HEK293T (cell line): Measurements from ENCODE around the gene POLR3A.

Experiments used
- CTCF ChIA-PET: fragments of 350-600 bp; formaldehyde crosslinking; extraction: SDS; loops from one replicate; lab custom pipeline; 2021; ENCODE audit warnings: antibody characterized with exemption, inconsistent platforms; lab: Yijun Ruan, JAX
- POLR2A ChIA-PET: fragments of 350-600 bp; formaldehyde crosslinking; extraction: SDS; loops from one replicate; lab custom pipeline; 2020; ENCODE audit warnings: antibody characterized with exemption, inconsistent platforms; lab: Yijun Ruan, JAX
- DNase-seq: peaks from one replicate; pipeline ENCODE4 v3.0.0; 2012; ENCODE audit warnings: mixed read lengths; ENCODE audit errors: extremely low spot score
- ARNT ChIP-seq: fragments of 450-650 bp; IDR thresholded peaks from 2 replicates; pipeline ENCODE4 v1.6.1; 2017; ENCODE audit warnings: mild to moderate bottlenecking
- BHLHE40 ChIP-seq: fragments of 450-650 bp; IDR thresholded peaks from 2 replicates; pipeline ENCODE4 v1.6.1; 2016; ENCODE audit warnings: mild to moderate bottlenecking, moderate library complexity, borderline replicate concordance
- CTBP1 ChIP-seq: fragments of 450-650 bp; IDR thresholded peaks from 2 replicates; pipeline ENCODE4 v1.6.1; 2016; ENCODE audit warnings: borderline replicate concordance
- ELF4 ChIP-seq: fragments of 450-650 bp; IDR thresholded peaks from 2 replicates; pipeline ENCODE4 v1.6.1; 2017; ENCODE audit warnings: antibody characterized with exemption
- FOXA1 ChIP-seq: fragments of 450-650 bp; IDR thresholded peaks from 2 replicates; pipeline ENCODE4 v1.6.1; 2016; ENCODE audit warnings: mild to moderate bottlenecking
- FOXK2 ChIP-seq: fragments of 450-650 bp; IDR thresholded peaks from 2 replicates; pipeline ENCODE4 v1.6.1; 2016; ENCODE audit warnings: mild to moderate bottlenecking
- FOXM1 ChIP-seq: fragments of 450-650 bp; IDR thresholded peaks from 2 replicates; pipeline ENCODE4 v1.6.1; 2017; ENCODE audit warnings: mild to moderate bottlenecking, borderline replicate concordance
- HDGF ChIP-seq: fragments of 450-650 bp; IDR thresholded peaks from 2 replicates; pipeline ENCODE4 v1.6.1; 2017; ENCODE audit warnings: antibody characterized with exemption, borderline replicate concordance
- L3MBTL2 ChIP-seq: fragments of 450-650 bp; conservative IDR thresholded peaks from 2 replicates; pipeline ENCODE4 v1.6.1; 2016; ENCODE audit warnings: mild to moderate bottlenecking
- LEF1 ChIP-seq: fragments of 450-650 bp; IDR thresholded peaks from 2 replicates; pipeline ENCODE4 v1.6.1; 2017; ENCODE audit warnings: mild to moderate bottlenecking, borderline replicate concordance
- NFRKB ChIP-seq: fragments of 450-650 bp; IDR thresholded peaks from 2 replicates; pipeline ENCODE4 v1.6.1; 2016; ENCODE audit warnings: mild to moderate bottlenecking, moderate library complexity
- SP1 ChIP-seq: fragments of 450-650 bp; IDR thresholded peaks from 2 replicates; pipeline ENCODE4 v1.6.1; 2017
- SUZ12 ChIP-seq: fragments of 450-650 bp; IDR thresholded peaks from 2 replicates; pipeline ENCODE4 v1.6.1; 2016; ENCODE audit warnings: mild to moderate bottlenecking
- TARDBP ChIP-seq: fragments of 450-650 bp; IDR thresholded peaks from 2 replicates; pipeline ENCODE4 v1.6.1; 2016
- ZNF384 ChIP-seq: fragments of 450-650 bp; IDR thresholded peaks from 2 replicates; pipeline ENCODE4 v1.6.1; 2016
- TF ChIP-seq, protein P1 (sequence below): fragments of 450-650 bp; IDR thresholded peaks from 2 replicates; pipeline ENCODE4 v1.6.1; 2016

POLR3A gene

DNA sequence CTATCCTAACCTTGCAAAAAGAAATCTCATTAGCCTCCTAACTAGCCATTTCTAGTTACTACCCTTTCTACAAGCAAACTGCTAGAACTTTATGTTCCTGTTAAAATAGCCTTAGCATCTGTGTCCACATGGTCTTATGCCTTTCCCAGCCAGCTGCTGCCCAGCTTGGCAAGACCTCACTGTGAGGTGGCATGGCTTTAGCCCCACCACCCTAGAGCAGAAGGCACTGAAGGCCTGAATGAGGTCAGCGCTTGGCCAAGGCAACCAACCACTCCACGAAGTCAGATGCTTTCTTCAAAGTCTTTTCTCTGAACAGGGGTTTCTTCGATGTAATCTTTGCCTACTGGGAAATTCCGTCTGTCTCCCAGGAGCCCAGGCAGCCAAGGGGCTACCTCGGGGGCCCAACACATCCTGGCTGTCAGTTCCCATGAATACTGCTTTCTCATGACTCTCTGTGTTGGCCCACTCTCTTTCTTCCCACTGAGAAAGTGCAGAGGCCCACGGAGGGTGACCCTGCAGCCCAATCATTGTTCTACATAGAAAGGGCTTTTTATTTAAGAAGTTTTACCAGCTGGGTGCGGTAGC lies 41.6 kb downstream of the POLR3A start:
- ChIA-PET POLR2A (no interaction called here), CTCF (no interaction called here)
- no peak for DNase-seq
- TF ChIP-seq ELF4 (no peak), SUZ12 (no peak), ZNF384 (no peak), TARDBP (no peak), SP1 (no peak), HDGF (no peak)
- TF ChIP-seq, protein P1, sequence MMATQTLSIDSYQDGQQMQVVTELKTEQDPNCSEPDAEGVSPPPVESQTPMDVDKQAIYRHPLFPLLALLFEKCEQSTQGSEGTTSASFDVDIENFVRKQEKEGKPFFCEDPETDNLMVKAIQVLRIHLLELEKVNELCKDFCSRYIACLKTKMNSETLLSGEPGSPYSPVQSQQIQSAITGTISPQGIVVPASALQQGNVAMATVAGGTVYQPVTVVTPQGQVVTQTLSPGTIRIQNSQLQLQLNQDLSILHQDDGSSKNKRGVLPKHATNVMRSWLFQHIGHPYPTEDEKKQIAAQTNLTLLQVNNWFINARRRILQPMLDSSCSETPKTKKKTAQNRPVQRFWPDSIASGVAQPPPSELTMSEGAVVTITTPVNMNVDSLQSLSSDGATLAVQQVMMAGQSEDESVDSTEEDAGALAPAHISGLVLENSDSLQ, result no peak

DNA sequence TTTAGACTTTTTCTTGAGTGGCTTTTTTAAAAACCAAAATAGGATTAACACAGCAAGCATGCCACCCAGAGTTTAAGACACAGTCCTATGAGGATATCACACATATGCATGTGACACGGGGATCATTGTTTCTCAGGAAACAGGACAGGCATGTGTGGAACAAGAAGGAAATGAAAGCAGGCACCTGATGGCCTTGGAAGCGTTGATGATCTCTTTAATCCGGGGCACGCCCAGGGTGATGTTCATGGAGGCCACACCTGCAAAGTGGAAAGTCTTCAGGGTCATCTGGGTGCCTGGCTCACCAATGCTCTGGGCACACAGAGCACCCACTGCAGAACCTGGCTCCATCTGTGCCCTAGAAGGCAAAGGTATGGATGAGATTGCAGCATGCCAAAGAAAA lies 44.3 kb downstream of the POLR3A start:
- DNase-seq, result no peak
- POLR2A ChIA-PET, result no interaction called here

DNA sequence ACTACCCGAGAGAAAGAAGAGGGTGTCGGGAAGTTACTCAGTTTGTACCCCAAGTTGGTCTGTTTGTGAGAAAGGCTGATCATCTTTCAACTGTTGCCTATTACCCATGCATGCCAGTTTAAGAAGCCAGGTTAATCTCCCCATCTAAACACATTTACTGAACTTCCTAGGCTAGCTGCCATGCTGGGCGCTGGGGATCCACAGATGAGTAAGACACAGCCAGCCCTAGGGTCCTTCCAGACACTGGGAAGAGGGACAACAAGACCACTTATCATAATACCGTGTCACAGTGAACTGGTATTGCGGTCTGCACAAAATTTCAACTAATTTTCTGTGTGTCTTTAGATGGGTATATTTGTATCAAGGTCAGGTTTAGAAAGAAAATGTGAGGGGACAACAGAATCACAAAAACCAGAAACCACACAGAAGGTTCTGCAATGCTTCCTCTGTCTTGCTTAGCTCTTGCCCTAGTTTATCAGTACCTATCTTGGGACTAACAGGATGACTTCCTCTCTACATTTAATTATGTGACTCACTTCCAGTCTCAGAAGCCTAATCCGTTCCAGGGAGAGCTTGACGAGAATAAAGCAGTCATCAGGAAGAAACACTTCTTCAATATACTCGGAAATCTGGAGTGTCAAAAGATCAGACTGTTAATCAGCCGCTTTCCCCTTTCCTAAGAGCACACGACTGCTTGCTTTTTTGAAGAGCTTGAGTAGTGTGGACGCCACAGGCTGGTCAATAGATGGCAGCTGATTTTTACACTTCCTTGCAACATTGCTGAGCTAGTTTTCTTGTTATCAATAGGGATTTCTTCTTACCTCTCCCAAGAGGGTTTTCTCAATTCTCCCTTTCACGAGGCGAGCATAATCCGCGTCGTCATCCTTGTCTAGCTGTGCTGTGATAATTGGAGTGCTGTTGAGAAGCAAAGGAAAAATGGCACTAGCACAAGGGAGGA lies 45.7 kb downstream of the POLR3A start:
- TF ChIP-seq FOXK2 (no peak), ARNT (no peak), L3MBTL2 (no peak), LEF1 (no peak), NFRKB (no peak), SP1 (no peak), TARDBP (no peak), CTBP1 (no peak), FOXM1 (no peak), FOXA1 (no peak), ELF4 (no peak), ZNF384 (no peak), HDGF (no peak), SUZ12 (no peak), BHLHE40 (no peak)
- TF ChIP-seq, protein P1, result no peak
- ChIA-PET POLR2A (no interaction called here), CTCF (no interaction called here)
- DNase-seq, result no peak

More for the DNA sequence above, 44.3 kb downstream of the POLR3A start:
- CTCF ChIA-PET, result no interaction called here
- TF ChIP-seq L3MBTL2, result no peak
- TF ChIP-seq LEF1, result no peak
- TF ChIP-seq NFRKB, result no peak
- no peak for TF ChIP-seq FOXK2
- TF ChIP-seq FOXM1, result no peak
- TF ChIP-seq ARNT, result no peak
- no peak for TF ChIP-seq HDGF
- no peak for TF ChIP-seq ZNF384
- no peak for TF ChIP-seq SUZ12
- no peak for TF ChIP-seq TARDBP
- no peak for TF ChIP-seq SP1
- TF ChIP-seq, protein P1, result no peak
- no peak for TF ChIP-seq FOXA1
- TF ChIP-seq ELF4, result no peak
- TF ChIP-seq BHLHE40, result no peak

DNA sequence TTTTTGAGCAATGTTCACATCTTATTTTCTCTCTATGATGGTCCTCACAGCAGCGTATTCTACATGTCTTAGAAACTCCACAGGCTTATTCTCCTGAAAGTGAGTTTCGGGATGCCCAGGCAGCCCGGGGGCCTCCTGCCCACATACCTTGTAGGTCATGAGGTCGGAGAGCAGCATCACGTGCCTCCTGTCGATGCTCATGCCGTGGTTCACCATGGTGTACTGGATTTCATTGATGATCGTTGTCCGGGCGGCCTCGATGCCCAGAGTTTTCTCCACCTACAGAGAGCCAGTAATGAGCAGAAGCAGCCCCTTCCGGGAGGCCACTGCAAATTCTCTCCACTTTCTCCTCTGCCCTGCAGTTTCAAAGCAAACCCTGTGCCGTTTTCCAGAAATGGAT lies 48.0 kb downstream of the POLR3A start:
- POLR2A ChIA-PET, result no interaction called here
- DNase-seq, result no peak
- CTCF ChIA-PET, result no interaction called here
- TF ChIP-seq FOXM1 (no peak), CTBP1 (no peak), ZNF384 (no peak), ARNT (no peak), SP1 (no peak), LEF1 (no peak), L3MBTL2 (no peak), FOXA1 (no peak), NFRKB (no peak), TARDBP (no peak), HDGF (no peak), FOXK2 (no peak), BHLHE40 (no peak), ELF4 (no peak), SUZ12 (no peak)
- TF ChIP-seq, protein P1, result no peak

DNA sequence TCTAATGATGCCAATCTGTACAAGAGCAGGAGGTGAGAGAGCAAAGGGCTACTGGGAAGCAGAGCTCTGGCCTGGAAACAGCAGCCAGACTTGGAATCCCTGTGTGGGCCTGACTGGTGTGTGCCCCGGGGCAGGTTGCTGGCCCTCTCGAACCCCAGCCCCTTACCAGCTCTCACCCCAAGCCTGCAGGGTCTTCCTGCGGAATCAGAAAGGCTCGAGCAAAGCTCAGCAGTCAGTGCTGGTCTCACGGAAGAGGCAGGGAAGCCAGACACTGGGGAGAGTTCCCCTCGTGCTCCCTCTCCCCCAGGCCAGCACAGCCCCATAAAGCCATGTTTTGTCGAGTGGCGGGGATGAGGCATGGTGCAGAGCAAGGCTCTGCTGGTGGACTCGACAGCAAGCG lies 50.1 kb downstream of the POLR3A start:
- no peak for DNase-seq
- ChIA-PET POLR2A (no interaction called here), CTCF (no interaction called here)
- TF ChIP-seq HDGF (no peak), SUZ12 (no peak), TARDBP (no peak), FOXM1 (no peak), SP1 (no peak), CTBP1 (no peak), L3MBTL2 (no peak), ZNF384 (no peak), NFRKB (no peak), BHLHE40 (no peak), ARNT (no peak), FOXK2 (no peak), ELF4 (no peak), FOXA1 (no peak), LEF1 (no peak)
- TF ChIP-seq, protein P1, result no peak
